ENCODE data around the gene PRKG1.

The PRKG1 gene

GRCh38 chr10:51649064-51649463 lies 574.8 kb downstream of the PRKG1 start:
- no peak for DNase-seq
- Mint-ChIP-seq H3K27ac (no peak overlapping the region), H3K9me3 (no peaks in the 10 kb centered on the region), H3K4me1 (no peaks in the 10 kb centered on the region), H3K27me3 (no peaks in the 10 kb centered on the region), H3K4me3 (no peak overlapping the region)
- no peak for ATAC-seq

- DNase-seq, result no peak
- ATAC-seq, result no peak
- Mint-ChIP-seq H3K4me3 (no peak overlapping the region), H3K27me3 (no peaks in the 10 kb centered on the region), H3K27ac (no peak overlapping the region), H3K9me3 (no peaks in the 10 kb centered on the region), H3K4me1 (no peaks in the 10 kb centered on the region)
Observed at GRCh38 chr10:51651063-51651462, 576.8 kb downstream of the PRKG1 start.

GRCh38 chr10:51653025-51653424 lies 578.7 kb downstream of the PRKG1 start:
- DNase-seq (no peak), ATAC-seq (no peak)
- no peak overlapping the region for H3K4me3 Mint-ChIP-seq
- H3K4me1 Mint-ChIP-seq, result no peaks in the 10 kb centered on the region
- H3K27ac Mint-ChIP-seq, result no peak overlapping the region
- no peaks in the 10 kb centered on the region for H3K9me3 Mint-ChIP-seq
- peaks cover 16% of the 10 kb centered on the region for H3K27me3 Mint-ChIP-seq

- DNase-seq, result no peak
- Mint-ChIP-seq H3K27ac (no peak overlapping the region), H3K4me3 (no peak overlapping the region), H3K27me3 (peaks cover 20% of the 10 kb centered on the region), H3K4me1 (no peaks in the 10 kb centered on the region), H3K9me3 (no peaks in the 10 kb centered on the region)
- ATAC-seq, result no peak
Observed at GRCh38 chr10:51654918-51655317, 580.6 kb downstream of the PRKG1 start.

- H3K27ac Mint-ChIP-seq, result no peak overlapping the region
- H3K4me1 Mint-ChIP-seq, result no peaks in the 10 kb centered on the region
- DNase-seq (no peak), ATAC-seq (no peak)
- no peaks in the 10 kb centered on the region for H3K9me3 Mint-ChIP-seq
- H3K4me3 Mint-ChIP-seq, result no peak overlapping the region
- peaks cover 24% of the 10 kb centered on the region for H3K27me3 Mint-ChIP-seq
Observed at GRCh38 chr10:51656503-51656902, 582.2 kb downstream of the PRKG1 start.

- Mint-ChIP-seq H3K9me3 (no peaks in the 10 kb centered on the region), H3K4me1 (no peaks in the 10 kb centered on the region), H3K27ac (no peak overlapping the region), H3K27me3 (peaks cover 24% of the 10 kb centered on the region), H3K4me3 (no peak overlapping the region)
- no peak for ATAC-seq
- no peak for DNase-seq
Observed at GRCh38 chr10:51658000-51658399, 583.7 kb downstream of the PRKG1 start.

- ATAC-seq (no peak), DNase-seq (no peak)
- no peaks in the 10 kb centered on the region for H3K9me3 Mint-ChIP-seq
- H3K4me3 Mint-ChIP-seq, result no peak overlapping the region
- H3K27me3 Mint-ChIP-seq, result peaks cover 24% of the 10 kb centered on the region
- H3K4me1 Mint-ChIP-seq, result no peaks in the 10 kb centered on the region
- no peak overlapping the region for H3K27ac Mint-ChIP-seq
Observed at GRCh38 chr10:51659344-51659743, 585.1 kb downstream of the PRKG1 start.

- DNase-seq (no peak), ATAC-seq (no peak)
- Mint-ChIP-seq H3K9me3 (no peaks in the 10 kb centered on the region), H3K27me3 (peaks cover 8% of the 10 kb centered on the region), H3K4me1 (no peaks in the 10 kb centered on the region), H3K27ac (no peak overlapping the region), H3K4me3 (no peak overlapping the region)
Observed at GRCh38 chr10:51663086-51663485, 588.8 kb downstream of the PRKG1 start.

GRCh38 chr10:51666456-51666855 lies 592.2 kb downstream of the PRKG1 start:
- H3K4me1 Mint-ChIP-seq, result no peaks in the 10 kb centered on the region
- H3K9me3 Mint-ChIP-seq, result no peaks in the 10 kb centered on the region
- DNase-seq (no peak), ATAC-seq (no peak)
- peaks cover 2% of the 10 kb centered on the region for H3K27me3 Mint-ChIP-seq
- no peak overlapping the region for H3K27ac Mint-ChIP-seq
- H3K4me3 Mint-ChIP-seq, result no peak overlapping the region

GRCh38 chr10:51667678-51668335 lies 593.5 kb downstream of the PRKG1 start:
- peaks cover 7% of the 10 kb centered on the region for H3K27me3 Mint-ChIP-seq
- H3K4me1 Mint-ChIP-seq, result no peaks in the 10 kb centered on the region
- H3K9me3 Mint-ChIP-seq, result peaks cover 0 to 8% of the 10 kb centered on the region in 2 donors
- ATAC-seq (no peak), DNase-seq (no peak)
- H3K4me3 Mint-ChIP-seq, result no peak overlapping the region
- no peak overlapping the region for H3K27ac Mint-ChIP-seq

- no peak overlapping the region for H3K4me3 Mint-ChIP-seq
- ATAC-seq, result no peak
- H3K9me3 Mint-ChIP-seq, result peaks cover 0 to 8% of the 10 kb centered on the region in 2 donors
- DNase-seq, result no peak
- peaks cover 7% of the 10 kb centered on the region for H3K27me3 Mint-ChIP-seq
- H3K4me1 Mint-ChIP-seq, result no peaks in the 10 kb centered on the region
- H3K27ac Mint-ChIP-seq, result no peak overlapping the region
Observed at GRCh38 chr10:51668336-51668689, 594.0 kb downstream of the PRKG1 start.

- ATAC-seq (no peak), DNase-seq (no peak)
- no peak overlapping the region for H3K4me3 Mint-ChIP-seq
- H3K4me1 Mint-ChIP-seq, result no peaks in the 10 kb centered on the region
- peaks cover 0 to 8% of the 10 kb centered on the region in 2 donors for H3K9me3 Mint-ChIP-seq
- no peak overlapping the region for H3K27ac Mint-ChIP-seq
- H3K27me3 Mint-ChIP-seq, result peaks cover 7% of the 10 kb centered on the region
Observed at GRCh38 chr10:51669041-51669440, 594.8 kb downstream of the PRKG1 start.

GRCh38 chr10:51672039-51672535 lies 597.8 kb downstream of the PRKG1 start:
- ATAC-seq, result no peak
- Mint-ChIP-seq H3K27me3 (peaks cover 7% of the 10 kb centered on the region), H3K4me3 (no peak overlapping the region), H3K4me1 (no peaks in the 10 kb centered on the region), H3K9me3 (peaks cover 0 to 8% of the 10 kb centered on the region in 2 donors), H3K27ac (no peak overlapping the region)
- DNase-seq, result no peak

- ATAC-seq (no peak), DNase-seq (no peak)
- H3K4me1 Mint-ChIP-seq, result no peaks in the 10 kb centered on the region
- H3K9me3 Mint-ChIP-seq, result peaks cover 0 to 8% of the 10 kb centered on the region in 2 donors
- peaks cover 32% of the 10 kb centered on the region for H3K27me3 Mint-ChIP-seq
- H3K27ac Mint-ChIP-seq, result no peak overlapping the region
- H3K4me3 Mint-ChIP-seq, result no peak overlapping the region
Observed at GRCh38 chr10:51675088-51675487, 600.8 kb downstream of the PRKG1 start.

- Mint-ChIP-seq H3K27me3 (peaks cover 32% of the 10 kb centered on the region), H3K9me3 (no peaks in the 10 kb centered on the region), H3K4me1 (no peaks in the 10 kb centered on the region), H3K4me3 (no peak overlapping the region), H3K27ac (no peak overlapping the region)
- no peak for ATAC-seq
- no peak for DNase-seq
Observed at GRCh38 chr10:51679841-51680240, 605.6 kb downstream of the PRKG1 start.

GRCh38 chr10:51683031-51683691 lies 608.9 kb downstream of the PRKG1 start:
- no peak for ATAC-seq
- no peak overlapping the region for H3K27ac Mint-ChIP-seq
- DNase-seq, result no peak
- H3K27me3 Mint-ChIP-seq, result peaks cover 32% of the 10 kb centered on the region
- H3K4me3 Mint-ChIP-seq, result no peak overlapping the region
- no peaks in the 10 kb centered on the region for H3K4me1 Mint-ChIP-seq
- H3K9me3 Mint-ChIP-seq, result no peaks in the 10 kb centered on the region

- H3K27ac Mint-ChIP-seq, result no peak overlapping the region
- no peak overlapping the region for H3K4me3 Mint-ChIP-seq
- peaks cover 10% of the 10 kb centered on the region for H3K27me3 Mint-ChIP-seq
- DNase-seq (no peak), ATAC-seq (no peak)
- no peaks in the 10 kb centered on the region for H3K4me1 Mint-ChIP-seq
- H3K9me3 Mint-ChIP-seq, result peaks cover 8 to 21% of the 10 kb centered on the region in 2 donors
Observed at GRCh38 chr10:51685768-51686167, 611.5 kb downstream of the PRKG1 start.

Measured in stimulated activated naive CD8-positive, alpha-beta T cell treated with anti-CD3 and anti-CD28 coated beads, Interleukin-15, amount 100 ng/mL, for 72 hours (primary cell).